GM12891 (cell line): ENCODE measurements around the gene PIP5K1C.

Source experiments
- POLR2A ChIP-seq: IDR thresholded peaks from 2 replicates; pipeline ENCODE4 v1.6.1; 2011; ENCODE audit warnings: low read depth, low read length, control low read depth
- POLR2AphosphoS5 ChIP-seq: IDR thresholded peaks from 2 replicates; pipeline ENCODE4 v1.6.1; 2011; ENCODE audit warnings: low read depth, low read length, control low read depth
- SPI1 ChIP-seq: IDR thresholded peaks from 2 replicates; pipeline ENCODE4 v1.6.1; 2011; ENCODE audit warnings: low read depth, low read length, control low read depth

- TF ChIP-seq SPI1 (no peak), POLR2AphosphoS5 (no peak), POLR2A (no peak)
Observed at GRCh38 chr19:3638208-3639193, 61.8 kb downstream of the PIP5K1C start.
